SH-SY5Y (cell line): ENCODE data around the gene RABL6.

Source experiments
- GATA2 ChIP-seq: IDR thresholded peaks from 2 replicates; pipeline ENCODE4 v1.6.1; 2011; ENCODE audit warnings: mild to moderate bottlenecking, low read depth, low read length
- GATA3 ChIP-seq: IDR thresholded peaks from 2 replicates; pipeline ENCODE4 v1.6.1; 2011; ENCODE audit warnings: low read depth, mild to moderate bottlenecking, low read length, moderate library complexity

- TF ChIP-seq GATA2 (no peak), GATA3 (no peak)
Observed at GRCh38 chr9:136807281-136808074, at the start of gene RABL6.
